HPDE6-E6E7 (cell line): ENCODE results near the gene PHACTR3.

Source experiments
- DNase-seq: peaks from one replicate; pipeline ENCODE4 v3.0.0; 2011; ENCODE audit warnings: missing footprints; ENCODE audit errors: extremely low spot score

PHACTR3 gene

DNA sequence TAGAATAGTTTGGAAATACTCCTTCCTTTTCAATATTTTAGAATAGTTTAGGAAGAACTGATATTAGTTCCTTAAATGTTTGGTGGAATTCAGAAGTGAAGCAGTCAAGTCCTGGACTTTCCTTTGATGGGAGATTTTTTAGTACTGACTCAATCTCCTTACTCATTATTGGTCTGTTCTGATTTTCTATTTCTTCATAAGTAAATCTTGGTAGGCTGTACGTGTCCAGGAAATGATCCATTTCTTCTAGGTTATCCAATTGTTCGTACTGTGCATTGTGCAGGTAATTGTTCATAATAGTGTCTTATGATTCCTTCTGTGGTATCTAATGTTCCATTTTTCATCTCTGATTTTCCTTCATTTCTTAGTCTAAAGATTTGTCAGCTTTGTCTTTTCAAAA lies 190.2 kb downstream of the PHACTR3 start:
- no peak for DNase-seq

- DNase-seq = no peak
Measured at GRCh38 chr20:59800309-59800708, 196.0 kb downstream of the PHACTR3 start.

DNA sequence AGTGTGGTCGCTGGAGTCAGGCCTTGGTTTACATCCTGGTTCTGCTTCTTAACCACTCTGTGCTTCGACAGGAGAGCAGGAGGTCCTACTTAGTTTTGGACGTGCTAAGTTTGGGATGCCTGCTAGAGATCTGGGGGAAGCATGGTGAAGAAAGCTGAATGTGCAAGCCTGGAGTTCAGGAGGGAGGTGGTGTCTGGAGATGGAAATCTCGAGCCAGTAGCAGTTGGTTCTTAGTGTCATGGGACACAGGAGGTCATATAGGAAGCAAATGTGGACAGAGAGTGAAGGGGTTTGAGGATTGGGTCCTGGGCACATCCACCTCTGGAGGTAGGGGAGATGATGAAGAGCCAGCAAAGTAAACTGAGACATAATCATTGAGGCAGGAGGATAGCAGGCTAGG lies 197.7 kb downstream of the PHACTR3 start:
- no peak for DNase-seq

DNA sequence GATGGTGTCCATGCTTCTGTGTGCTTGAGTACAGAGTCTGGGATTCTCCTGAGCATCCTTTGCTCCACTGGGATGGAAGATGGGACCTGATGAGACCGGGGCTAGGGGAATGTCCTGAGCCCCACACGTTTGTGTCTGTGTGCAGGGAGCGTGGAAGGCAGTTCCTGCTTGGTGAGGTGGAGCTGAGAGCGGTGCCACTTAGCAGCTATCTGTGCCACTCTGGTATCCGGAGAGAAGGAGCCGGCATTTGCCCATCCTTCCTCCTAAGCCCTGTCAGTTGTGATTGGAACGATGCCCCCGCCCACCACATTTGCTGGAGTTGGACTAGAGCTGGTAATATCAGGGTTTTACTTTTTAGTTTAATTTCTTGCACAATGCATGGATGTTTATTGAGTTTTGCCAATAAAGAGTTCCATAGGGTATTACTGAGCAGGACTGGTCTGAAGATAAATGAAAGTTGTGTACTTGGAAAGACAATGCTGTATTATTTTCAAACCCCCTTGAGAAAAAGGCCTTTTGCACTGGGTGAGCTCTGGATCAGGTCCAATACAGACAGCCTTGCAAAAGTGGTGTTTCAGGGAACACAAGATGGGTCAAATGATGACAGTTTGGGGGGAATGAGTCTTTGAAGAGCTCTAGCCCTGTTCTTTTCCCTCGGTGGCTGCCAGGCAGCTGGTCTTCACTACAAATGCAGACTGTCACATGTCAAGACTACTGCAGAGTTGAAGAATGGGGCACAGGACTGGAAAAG lies 198.3 kb downstream of the PHACTR3 start:
- no peak for DNase-seq

- DNase-seq = no peak
Measured at GRCh38 chr20:59804347-59804746, 200.0 kb downstream of the PHACTR3 start.

DNA sequence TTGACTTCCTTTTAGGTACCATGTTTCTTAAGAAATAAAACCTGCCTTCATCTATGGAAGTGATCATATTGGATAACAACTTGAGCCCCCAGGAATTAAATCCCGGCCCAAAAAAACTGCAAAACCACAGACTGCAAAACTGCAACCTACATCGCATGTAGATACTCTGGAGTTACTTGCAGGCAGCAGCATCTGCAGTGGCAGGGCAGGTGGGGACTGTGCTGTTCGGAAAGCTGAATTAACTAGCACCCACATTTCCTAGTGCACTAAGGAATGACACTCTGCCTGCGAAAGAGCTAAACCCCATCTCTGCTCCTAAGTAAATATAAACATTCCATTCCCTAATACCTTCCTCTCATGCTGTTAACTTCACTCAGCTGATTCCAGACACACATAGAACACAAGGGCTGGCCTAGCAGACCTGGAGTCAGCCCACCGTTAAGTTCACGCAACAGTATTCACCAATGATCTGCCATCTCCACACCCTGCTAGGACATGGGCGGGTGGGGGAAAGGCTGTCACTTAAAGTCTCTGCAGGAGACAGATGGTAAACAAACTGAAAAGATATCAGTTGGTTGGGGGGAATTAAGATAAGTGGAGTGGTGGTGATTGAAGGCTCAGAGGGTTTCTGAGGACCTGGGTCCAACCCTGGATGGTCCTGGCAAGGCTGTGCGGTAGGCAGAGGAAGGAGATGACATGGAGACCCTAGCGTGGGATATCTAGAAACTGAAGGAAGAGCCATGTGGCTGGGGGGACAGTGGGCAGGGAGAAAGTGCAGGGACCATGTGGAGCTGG lies 200.7 kb downstream of the PHACTR3 start:
- no peak for DNase-seq

DNA sequence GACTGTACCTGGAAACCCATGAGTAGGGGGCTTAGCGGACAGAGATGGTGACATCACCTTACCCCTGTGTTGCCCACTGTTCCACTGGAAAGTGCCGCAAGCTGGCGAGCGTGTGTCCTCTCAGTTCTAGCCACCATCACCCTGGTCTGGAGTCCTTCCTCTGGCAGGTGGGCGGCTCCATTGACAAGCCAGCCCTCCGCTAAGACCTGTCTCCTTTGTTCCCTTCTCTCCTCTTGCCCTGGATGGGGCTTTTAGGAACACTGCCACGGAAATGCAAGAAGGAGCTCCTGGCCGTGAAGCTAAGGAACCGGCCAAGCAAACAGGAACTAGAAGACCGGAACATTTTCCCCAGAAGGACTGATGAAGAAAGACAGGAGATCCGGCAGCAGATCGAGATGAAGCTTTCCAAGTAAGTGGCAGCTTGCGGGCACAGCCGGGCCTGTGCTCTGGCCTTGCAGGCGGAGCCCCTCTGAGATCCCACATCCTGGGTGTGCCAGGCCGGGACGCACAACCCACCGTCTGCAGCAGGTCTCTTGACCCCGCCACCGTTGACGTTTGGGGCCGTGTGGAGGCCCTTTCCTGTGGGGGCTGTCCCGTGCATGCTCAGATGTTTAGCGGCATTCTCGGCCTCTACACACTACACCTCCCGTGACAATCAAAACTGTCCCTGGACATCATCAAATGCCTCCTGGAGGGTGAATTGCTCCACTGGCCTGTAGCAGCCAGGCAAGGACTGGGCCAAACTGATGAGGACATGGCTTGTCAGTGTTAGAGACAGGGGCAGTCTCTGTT lies 201.6 kb downstream of the PHACTR3 start:
- no peak for DNase-seq

GRCh38 chr20:59806578-59806975 lies 202.2 kb downstream of the PHACTR3 start:
- DNase-seq = no peak

DNA sequence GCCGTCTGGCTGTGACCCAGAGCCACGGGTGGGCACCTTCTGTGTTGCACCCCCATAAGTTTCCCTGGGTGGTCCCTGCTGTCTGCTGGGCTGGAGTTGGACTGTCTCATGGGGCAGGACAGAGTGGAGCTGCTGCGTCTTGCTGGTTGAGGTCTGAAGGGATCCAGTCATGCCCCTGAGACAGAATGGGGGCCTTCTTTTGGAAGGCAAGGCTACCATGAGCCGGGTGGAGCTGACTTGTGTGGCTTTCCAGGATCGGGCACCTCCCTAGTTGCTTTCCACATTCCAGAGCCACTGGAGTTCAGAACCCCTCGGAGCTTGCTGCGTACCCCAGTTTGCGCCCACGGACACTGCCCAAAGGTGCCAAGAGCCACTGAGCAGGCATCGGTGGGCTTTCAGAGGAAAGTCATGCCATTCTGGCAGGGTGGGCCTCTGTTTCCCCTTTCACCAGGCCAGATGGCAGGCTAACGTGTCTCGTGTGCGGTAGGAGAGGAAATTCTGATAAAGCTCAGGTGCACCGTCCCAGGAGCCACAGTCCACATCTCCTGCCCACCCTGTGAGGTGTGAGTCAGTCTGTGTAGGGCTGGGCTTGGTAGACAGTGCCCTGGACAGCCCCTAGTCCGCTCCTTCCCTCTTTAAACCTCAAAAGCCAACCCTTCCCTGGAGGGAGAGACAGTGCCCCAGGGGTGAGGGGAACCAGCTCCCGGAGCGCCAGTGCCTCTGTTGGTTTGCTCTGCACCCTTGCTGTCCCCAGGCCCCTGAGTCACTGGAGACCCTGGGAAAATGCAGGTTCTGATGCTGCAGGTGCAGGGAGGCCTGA lies 203.8 kb downstream of the PHACTR3 start:
- no peak for DNase-seq

GRCh38 chr20:59808729-59809381 lies 204.5 kb downstream of the PHACTR3 start:
- no peak for DNase-seq

GRCh38 chr20:59809630-59810448 lies 205.5 kb downstream of the PHACTR3 start:
- no peak for DNase-seq

GRCh38 chr20:59810449-59811187 lies 206.3 kb downstream of the PHACTR3 start:
- no peak for DNase-seq

GRCh38 chr20:59811681-59812171 lies 207.4 kb downstream of the PHACTR3 start:
- no peak for DNase-seq

GRCh38 chr20:59812286-59813125 lies 208.2 kb downstream of the PHACTR3 start:
- no peak for DNase-seq

GRCh38 chr20:59813126-59813947 lies 209.0 kb downstream of the PHACTR3 start:
- DNase-seq = no peak

DNA sequence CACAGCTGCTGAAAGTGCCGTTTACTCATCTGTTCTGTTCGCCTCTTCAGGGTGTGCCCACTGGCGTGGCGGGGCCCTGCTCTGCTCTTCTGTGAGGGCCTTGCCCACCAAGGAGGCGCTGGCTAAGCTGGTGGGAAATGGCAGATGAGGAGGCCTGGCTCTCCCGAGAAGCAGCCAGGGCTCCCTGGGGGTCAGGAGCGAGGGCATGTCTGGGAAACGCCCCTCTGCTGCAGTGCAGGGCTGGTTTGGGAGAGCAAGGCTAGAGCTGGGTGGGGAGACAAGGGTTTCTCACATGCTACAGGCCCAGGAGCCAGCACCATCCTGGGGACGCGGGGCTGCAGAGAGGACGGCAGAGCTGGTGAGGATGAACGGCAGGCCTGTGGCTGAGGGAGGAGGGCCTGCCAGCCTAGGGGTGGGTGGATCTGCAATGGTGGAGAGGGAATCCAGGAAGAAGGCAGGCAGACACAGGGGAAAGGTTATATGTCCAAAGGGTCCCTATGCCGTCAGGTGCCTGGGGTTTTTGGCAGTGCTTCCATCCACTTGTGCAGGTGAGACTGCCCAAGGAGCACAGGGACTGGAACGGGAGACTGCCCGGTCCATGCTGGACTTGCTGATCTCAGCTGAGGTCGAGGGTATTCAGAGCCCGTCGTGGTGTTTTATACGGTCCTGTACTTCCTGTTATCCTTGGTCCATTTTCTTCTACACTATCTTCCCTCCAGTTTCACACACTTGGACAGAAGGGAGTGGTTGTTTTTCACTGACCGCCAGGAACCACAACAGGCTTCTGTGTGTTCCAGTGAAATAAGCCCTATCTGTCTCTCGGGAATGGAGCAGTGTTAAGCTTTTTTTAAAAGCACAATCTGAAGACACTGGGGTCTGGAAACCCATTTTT lies 209.9 kb downstream of the PHACTR3 start:
- no peak for DNase-seq
